Skin of body (tissue), 2 donors: Measurements from ENCODE around the gene AHDC1. TPM values are rescaled to one million over a fixed set of nuclear protein-coding genes. Genes with fewer than 3 reads are reported as not detected.
"Not testable (repeated sequence)": the region's sequence is repeated elsewhere in the genome, so short reads cannot be mapped to it uniquely, and the experiment has no call there.

ENCODE experiments used
- DNase-seq: peaks from one replicate; lab custom pipeline; 2025; lab: John Stamatoyannopoulos, UW
- total RNA-seq: library from RNA; depleted of rRNA; stranded (reverse); fragments of >200 nt; gene quantifications from one replicate; pipeline ENCODE4 v1.2.3, GENCODE V29; 2014

The AHDC1 gene
- total RNA-seq, 1 donor from 2014 or later, result 19.4 TPM

GRCh38 chr1:27566462-27567145, 37.3 kb downstream of the AHDC1 start:
- peak; percentile 67 for DNase-seq

GRCh38 chr1:27564710-27565649, 39.0 kb downstream of the AHDC1 start:
- DNase-seq, result no peak

- no peak for DNase-seq
These were observed 40.1 kb downstream of the AHDC1 start for GRCh38 chr1:27563591-27564471.

- no peak for DNase-seq
These were observed 40.7 kb downstream of the AHDC1 start for GRCh38 chr1:27563341-27563590.

GRCh38 chr1:27562534-27563340, 41.2 kb downstream of the AHDC1 start:
- DNase-seq, result no peak

GRCh38 chr1:27562021-27562420, 41.9 kb downstream of the AHDC1 start:
- DNase-seq, result no peak

GRCh38 chr1:27561124-27561899, 42.6 kb downstream of the AHDC1 start:
- peak; percentile 91 for DNase-seq

GRCh38 chr1:27560268-27561123, 43.4 kb downstream of the AHDC1 start:
- DNase-seq, result peak; percentile 56

GRCh38 chr1:27559466-27560030, 44.4 kb downstream of the AHDC1 start:
- no peak for DNase-seq

- DNase-seq, result no peak
These were observed 46.2 kb downstream of the AHDC1 start for GRCh38 chr1:27557596-27558340.

- peak; percentile 76 for DNase-seq
These were observed 47.0 kb downstream of the AHDC1 start for GRCh38 chr1:27556781-27557595.

GRCh38 chr1:27556435-27556780, 47.5 kb downstream of the AHDC1 start:
- no peak for DNase-seq

GRCh38 chr1:27555700-27556424, 48.1 kb downstream of the AHDC1 start:
- DNase-seq, result peak; percentile 65

GRCh38 chr1:27554759-27555699, 48.9 kb downstream of the AHDC1 start:
- DNase-seq, result peak; percentile 37

- DNase-seq, result no peak
These were observed 49.7 kb downstream of the AHDC1 start for GRCh38 chr1:27554293-27554692.

- DNase-seq, result not testable (repeated sequence)
These were observed 50.1 kb downstream of the AHDC1 start for GRCh38 chr1:27553823-27554222.
